LHCN-M2 (cell line): Measurements from ENCODE around the gene KRT10. TPM values are rescaled to one million over a fixed set of nuclear protein-coding genes. Genes with fewer than 3 reads are reported as not detected.

Experiments used
- DNase-seq: peaks from one replicate; pipeline ENCODE4 v3.0.0-alpha.2; 2012; ENCODE audit warnings: low read depth
- total RNA-seq: library from RNA; depleted of rRNA; stranded (reverse); fragments of >200 nt; gene quantifications from 2 replicates; pipeline ENCODE4 v1.2.3, GENCODE V29; 2014

Gene KRT10
- total RNA-seq, 1 experiment from 2014 or later = 33.0 TPM

- no peak for DNase-seq
These were observed 16.3 kb downstream of the KRT10 start for GRCh38 chr17:40806131-40806530.

- peak; percentile 50 for DNase-seq
These were observed 18.8 kb downstream of the KRT10 start for GRCh38 chr17:40803617-40804082.

- no peak for DNase-seq
These were observed 21.3 kb downstream of the KRT10 start for GRCh38 chr17:40801157-40801556.

GRCh38 chr17:40800381-40800780, 22.0 kb downstream of the KRT10 start:
- no peak for DNase-seq

- DNase-seq = no peak
These were observed 22.6 kb downstream of the KRT10 start, which contains the start of gene KRT28 for GRCh38 chr17:40799859-40800258. TSS of gene KRT28 (minus strand) at chr17:40799959. CDS start at chr17:40799893, 66 bp downstream.

- no peak for DNase-seq
These were observed 25.6 kb downstream of the KRT10 start for GRCh38 chr17:40796846-40797245.

- no peak for DNase-seq
These were observed 27.3 kb downstream of the KRT10 start for GRCh38 chr17:40795019-40795667.

- DNase-seq = no peak
These were observed 27.9 kb downstream of the KRT10 start for GRCh38 chr17:40794466-40794865.

- DNase-seq = no peak
These were observed 28.6 kb downstream of the KRT10 start for GRCh38 chr17:40793832-40794231.

GRCh38 chr17:40791787-40792436, 30.5 kb downstream of the KRT10 start:
- DNase-seq = peak; percentile 17

- no peak for DNase-seq
These were observed 31.3 kb downstream of the KRT10 start for GRCh38 chr17:40791111-40791510.

- DNase-seq = no peak
These were observed 40.0 kb downstream of the KRT10 start, which contains the start of gene KRT27 for GRCh38 chr17:40782450-40782849. TSS of gene KRT27 (minus strand) at chr17:40782550. CDS start at chr17:40782493, 57 bp downstream.

- no peak for DNase-seq
These were observed 43.1 kb downstream of the KRT10 start for GRCh38 chr17:40779181-40779909.

GRCh38 chr17:40778461-40778860, 44.0 kb downstream of the KRT10 start:
- DNase-seq = no peak

GRCh38 chr17:40777971-40778370, 44.4 kb downstream of the KRT10 start:
- DNase-seq = no peak

GRCh38 chr17:40777459-40777858, 45.0 kb downstream of the KRT10 start:
- DNase-seq = no peak

GRCh38 chr17:40775945-40776344, 46.5 kb downstream of the KRT10 start:
- DNase-seq = no peak

- DNase-seq = no peak
These were observed 50.3 kb downstream of the KRT10 start, which contains the start of gene KRT26 for GRCh38 chr17:40772101-40772500. TSS of gene KRT26 (minus strand) at chr17:40772201. CDS start at chr17:40772113, 88 bp downstream.
